Cardiac muscle cell (in vitro differentiated cells and primary cell): Measurements from ENCODE around the gene UNC5C. TPM values are rescaled to one million over a fixed set of nuclear protein-coding genes. Genes with fewer than 3 reads are reported as not detected.

Source experiments
- DNase-seq, 2 donors: peaks; one replicate each; pipeline versions ENCODE4 v3.0.0 to v3.0.0-alpha.2; 2010 to 2017; ENCODE audit warnings: low read depth in 1 of 2, low spot score in 1 of 2
- H3K27ac ChIP-seq: fragments of 200-600 bp; sonication (generic); 2 replicates; pipeline ENCODE4 v1.5.1; 2016
- H3K27me3 ChIP-seq: fragments of 200-600 bp; sonication (generic); 2 replicates; pipeline ENCODE4 v1.6.0; 2016; ENCODE audit warnings: control low read depth
- H3K36me3 ChIP-seq: fragments of 200-600 bp; sonication (generic); 2 replicates; pipeline ENCODE4 v1.5.1; 2016; ENCODE audit warnings: control low read depth
- H3K4me1 ChIP-seq: fragments of 200-600 bp; sonication (generic); 2 replicates; pipeline ENCODE4 v1.8.1; 2017; ENCODE audit warnings: low read depth, mild to moderate bottlenecking, mixed run types
- H3K4me3 ChIP-seq: fragments of 200-600 bp; sonication (generic); 2 replicates; pipeline ENCODE4 v1.5.1; 2016; ENCODE audit warnings: mild to moderate bottlenecking
- H3K9me3 ChIP-seq: fragments of 200-600 bp; sonication (generic); 2 replicates; pipeline ENCODE4 v1.5.1; 2017; ENCODE audit warnings: low read depth, mild to moderate bottlenecking, control low read depth
- polyA plus RNA-seq: library from polyadenylated mRNA; unstranded; fragments of >200 nt; fragmentation: Nextera tagmentation; extraction: Ambion mirVana; gene quantifications from 2 replicates; pipeline ENCODE4 v1.2.1, GENCODE V29; 2016
- total RNA-seq: library from RNA; depleted of rRNA; stranded (reverse); fragments of >200 nt; gene quantifications from 2 replicates; pipeline ENCODE4 v1.2.3, GENCODE V29; 2016
- TF ChIP-seq, protein P1 (sequence below): IDR thresholded peaks from 2 replicates; pipeline ENCODE4 v1.5.1; 2012; ENCODE audit warnings: low read depth, mild to moderate bottlenecking, low read length

Gene UNC5C
- total and polyA plus RNA-seq, 2 experiments from 2014 or later = 13.4 to 28.4 TPM

DNA sequence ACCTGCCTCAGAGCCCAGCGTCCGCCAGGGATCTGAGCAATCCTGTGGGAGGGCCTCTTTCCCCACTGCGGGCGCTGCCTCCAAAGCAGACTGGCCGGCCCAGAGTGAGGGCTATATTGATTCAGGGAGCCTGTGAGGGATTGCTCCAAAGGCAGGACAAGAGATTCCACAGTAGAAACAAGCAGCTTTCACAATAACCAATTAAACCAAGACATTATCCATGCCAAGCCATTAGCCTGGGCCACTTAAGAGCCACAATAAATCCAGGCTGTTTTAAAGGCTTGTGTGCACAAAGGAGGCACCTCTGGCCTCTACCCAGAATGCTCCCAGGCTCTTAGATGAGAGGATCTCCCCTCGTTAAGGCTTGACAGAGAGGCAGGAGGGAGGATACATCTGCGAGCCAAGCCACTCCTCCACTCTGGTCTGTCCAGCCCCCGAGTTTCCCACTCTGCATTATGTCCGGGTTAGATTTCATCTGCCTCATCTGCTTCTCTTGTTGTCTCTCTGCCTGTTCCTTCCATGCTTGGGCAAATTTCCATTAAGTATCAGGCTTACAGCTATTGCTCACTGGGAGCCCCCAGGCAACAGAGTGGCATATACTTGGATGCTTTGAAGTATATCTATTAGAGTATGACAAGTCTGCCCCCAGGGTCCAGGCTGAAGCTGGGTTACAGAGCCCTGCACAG, 357.9 kb downstream of the UNC5C start:
- H3K4me1 ChIP-seq = peaks cover 45% of the 10 kb centered on the region
- no peaks in the 10 kb centered on the region for H3K9me3 ChIP-seq
- DNase-seq = peak in 1 of 2 donors; percentile 16
- peak overlapping the region; percentile 60 for H3K27ac ChIP-seq
- no peaks in the 10 kb centered on the region for H3K27me3 ChIP-seq
- H3K36me3 ChIP-seq = no peaks in the 10 kb centered on the region
- TF ChIP-seq, protein P1, sequence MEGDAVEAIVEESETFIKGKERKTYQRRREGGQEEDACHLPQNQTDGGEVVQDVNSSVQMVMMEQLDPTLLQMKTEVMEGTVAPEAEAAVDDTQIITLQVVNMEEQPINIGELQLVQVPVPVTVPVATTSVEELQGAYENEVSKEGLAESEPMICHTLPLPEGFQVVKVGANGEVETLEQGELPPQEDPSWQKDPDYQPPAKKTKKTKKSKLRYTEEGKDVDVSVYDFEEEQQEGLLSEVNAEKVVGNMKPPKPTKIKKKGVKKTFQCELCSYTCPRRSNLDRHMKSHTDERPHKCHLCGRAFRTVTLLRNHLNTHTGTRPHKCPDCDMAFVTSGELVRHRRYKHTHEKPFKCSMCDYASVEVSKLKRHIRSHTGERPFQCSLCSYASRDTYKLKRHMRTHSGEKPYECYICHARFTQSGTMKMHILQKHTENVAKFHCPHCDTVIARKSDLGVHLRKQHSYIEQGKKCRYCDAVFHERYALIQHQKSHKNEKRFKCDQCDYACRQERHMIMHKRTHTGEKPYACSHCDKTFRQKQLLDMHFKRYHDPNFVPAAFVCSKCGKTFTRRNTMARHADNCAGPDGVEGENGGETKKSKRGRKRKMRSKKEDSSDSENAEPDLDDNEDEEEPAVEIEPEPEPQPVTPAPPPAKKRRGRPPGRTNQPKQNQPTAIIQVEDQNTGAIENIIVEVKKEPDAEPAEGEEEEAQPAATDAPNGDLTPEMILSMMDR = no peak
- H3K4me3 ChIP-seq = no peak overlapping the region

DNA sequence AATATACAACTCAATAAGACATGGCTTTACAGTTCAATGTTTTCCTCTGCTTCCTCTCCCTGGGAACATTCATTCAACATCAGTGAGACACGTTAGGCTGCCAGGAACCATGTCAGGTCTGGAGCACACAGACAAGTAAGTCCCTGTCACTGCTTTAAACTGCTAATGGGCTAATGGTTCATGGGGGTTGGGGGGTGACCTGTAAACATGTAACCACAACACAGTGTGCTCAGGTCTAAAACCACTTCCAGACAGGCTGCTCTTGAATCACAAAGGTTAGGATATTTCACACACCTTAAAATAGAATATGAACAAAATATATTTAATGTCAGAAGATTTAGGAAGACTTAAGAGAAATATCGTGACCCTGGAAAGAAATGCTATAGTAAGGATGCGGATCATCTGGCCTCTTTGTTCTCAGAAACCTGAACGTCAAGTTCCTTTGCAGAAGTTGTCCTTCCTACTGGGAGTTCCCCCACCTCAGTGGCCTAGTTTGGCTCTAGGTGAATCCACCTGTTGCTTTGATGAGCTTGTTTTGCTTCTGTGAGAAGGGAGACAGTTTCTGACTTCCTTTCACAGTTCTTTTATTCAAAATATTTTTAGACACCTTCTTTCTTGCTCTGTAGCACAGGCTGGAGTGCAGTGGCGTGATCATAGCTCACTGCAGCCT, 359.9 kb downstream of the UNC5C start:
- H3K27ac ChIP-seq = peak overlapping the region; percentile 63
- peaks cover 3% of the 10 kb centered on the region for H3K36me3 ChIP-seq
- TF ChIP-seq, protein P1 = no peak
- H3K4me3 ChIP-seq = no peak overlapping the region
- H3K9me3 ChIP-seq = no peaks in the 10 kb centered on the region
- H3K27me3 ChIP-seq = no peaks in the 10 kb centered on the region
- peaks cover 27% of the 10 kb centered on the region for H3K4me1 ChIP-seq
- no peak for DNase-seq

DNA sequence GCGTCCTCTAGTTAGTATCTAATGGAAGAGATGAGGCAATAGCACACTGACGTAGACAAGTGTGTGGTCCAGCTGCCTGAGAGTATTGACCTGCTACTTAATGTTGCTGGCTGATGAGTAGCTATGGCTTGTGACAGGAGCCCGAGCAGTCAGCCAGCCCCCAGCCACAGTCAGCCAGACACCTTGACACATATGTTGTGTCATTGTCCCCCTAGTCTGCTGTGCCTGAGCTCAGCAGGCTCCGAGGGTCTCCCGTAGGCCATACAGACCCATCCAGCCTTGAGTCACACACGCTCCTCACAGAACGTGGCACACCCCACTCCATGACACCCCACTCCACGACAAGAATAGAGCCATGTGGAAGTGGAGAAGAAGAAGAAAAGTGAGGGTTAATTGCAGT, 362.1 kb downstream of the UNC5C start:
- TF ChIP-seq, protein P1 = no peak
- no peak for DNase-seq
- no peaks in the 10 kb centered on the region for H3K9me3 ChIP-seq
- H3K27me3 ChIP-seq = no peaks in the 10 kb centered on the region
- peaks cover 30% of the 10 kb centered on the region for H3K4me1 ChIP-seq
- H3K36me3 ChIP-seq = peaks cover 3% of the 10 kb centered on the region
- H3K27ac ChIP-seq = no peak overlapping the region
- H3K4me3 ChIP-seq = no peak overlapping the region

DNA sequence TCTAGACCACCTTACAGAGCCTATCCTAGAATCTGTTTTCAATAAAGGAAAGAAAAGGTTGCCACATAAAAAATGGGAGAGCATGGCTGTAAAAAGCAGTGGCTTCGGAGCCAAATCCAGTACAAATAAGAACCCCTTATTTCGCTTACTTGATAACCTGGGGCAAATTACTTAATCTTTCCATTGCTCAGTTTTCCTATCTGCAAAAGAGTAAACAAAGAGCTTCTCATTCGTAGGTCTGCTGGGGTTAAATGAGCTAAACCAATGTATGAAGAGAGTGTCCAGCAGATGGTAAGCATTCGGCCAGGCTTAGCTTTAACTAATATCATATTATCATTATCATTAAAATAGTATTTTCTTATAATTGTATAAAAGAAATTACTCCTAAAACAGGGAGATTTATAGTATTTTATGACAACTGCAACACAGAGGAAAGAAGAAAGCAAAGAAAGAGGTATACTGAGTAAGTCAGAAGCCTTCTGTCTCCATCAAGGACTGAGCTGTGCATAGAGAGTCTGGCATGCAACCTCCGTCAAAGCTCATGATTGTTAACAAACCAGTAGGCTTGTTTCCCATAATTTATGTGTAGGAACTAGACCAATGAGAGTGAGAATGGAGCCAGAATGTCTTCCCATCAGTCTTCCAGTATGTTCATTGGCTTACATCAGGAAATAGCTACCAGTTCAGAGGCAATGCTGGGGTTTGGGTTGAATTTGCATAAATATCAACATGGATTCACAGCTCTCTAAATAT, 364.9 kb downstream of the UNC5C start:
- Histone ChIP-seq H3K9me3 (no peaks in the 10 kb centered on the region), H3K4me3 (no peak overlapping the region), H3K27me3 (no peaks in the 10 kb centered on the region), H3K36me3 (peaks cover 3% of the 10 kb centered on the region), H3K27ac (no peak overlapping the region), H3K4me1 (peaks cover 31% of the 10 kb centered on the region)
- no peak for DNase-seq
- TF ChIP-seq, protein P1 = no peak

DNA sequence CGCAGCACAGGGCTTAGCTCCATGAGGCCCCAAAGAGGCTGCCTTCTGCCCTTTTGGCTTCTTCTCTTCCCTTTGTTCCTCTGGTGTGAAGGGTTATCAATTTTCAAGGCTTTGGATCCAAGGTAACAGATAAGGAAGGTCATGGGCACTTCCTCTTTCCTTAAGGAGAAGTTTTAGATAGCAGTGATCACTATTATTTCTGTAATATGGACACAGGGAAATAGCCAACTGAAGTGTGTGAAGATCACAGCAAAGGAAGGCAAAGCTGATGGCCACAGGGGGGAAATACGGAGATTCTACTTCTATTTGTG, 366.8 kb downstream of the UNC5C start:
- no peaks in the 10 kb centered on the region for H3K9me3 ChIP-seq
- TF ChIP-seq, protein P1 = no peak
- H3K4me3 ChIP-seq = no peak overlapping the region
- DNase-seq = no peak
- peaks cover 24% of the 10 kb centered on the region for H3K4me1 ChIP-seq
- H3K27ac ChIP-seq = no peak overlapping the region
- peaks cover 3% of the 10 kb centered on the region for H3K36me3 ChIP-seq
- no peaks in the 10 kb centered on the region for H3K27me3 ChIP-seq
